OCI-LY7 (cell line): ENCODE results near the gene XRCC4. TPM values are rescaled to one million over a fixed set of nuclear protein-coding genes. Genes with fewer than 3 reads are reported as not detected.

ENCODE experiments used
- BruUV-seq: library from RNA; stranded (reverse); fragments of 400-500 nt; replicated peaks from 2 replicates; lab custom pipeline; 2021; lab: Mats Ljungman, UMichigan
- CTCF ChIA-PET: fragments of 300-600 bp; sonication (Branson Sonifier 250); formaldehyde crosslinking; loops from one replicate; lab custom pipeline; 2022; ENCODE audit warnings: antibody characterized with exemption; ENCODE audit not compliant: unreplicated experiment; lab: Charles Lee
- POLR2A ChIA-PET: fragments of 300-600 bp; sonication (Branson Sonifier 250); formaldehyde crosslinking; loops from one replicate; lab custom pipeline; 2022; ENCODE audit warnings: antibody characterized with exemption; lab: Charles Lee
- DNase-seq: peaks from one replicate; pipeline ENCODE4 v3.0.0-alpha.2; 2015; ENCODE audit warnings: low spot score
- H2AFZ ChIP-seq: fragments of 200-600 bp; sonication (generic), shearing (Covaris generic); 2 replicates; pipeline ENCODE4 v1.6.1; 2014; ENCODE audit warnings: mild to moderate bottlenecking, antibody characterized with exemption, low read length, moderate library complexity
- H3K27ac ChIP-seq: fragments of 200-600 bp; sonication (generic); 2 replicates; pipeline ENCODE4 v1.5.1; 2014; ENCODE audit warnings: mixed run types, low read depth, mild to moderate bottlenecking, moderate library complexity, low read length, inconsistent platforms; ENCODE audit not compliant: poor library complexity, severe bottlenecking
- H3K36me3 ChIP-seq: fragments of 200-600 bp; sonication (generic); 2 replicates; pipeline ENCODE4 v1.6.1; 2014; ENCODE audit warnings: mild to moderate bottlenecking, antibody characterized with exemption, low read length, moderate library complexity, mixed read lengths; ENCODE audit not compliant: insufficient read depth
- H3K4me1 ChIP-seq: fragments of 200-600 bp; sonication (generic); 2 replicates; pipeline ENCODE4 v1.5.1; 2014; ENCODE audit warnings: mild to moderate bottlenecking, low read length; ENCODE audit not compliant: insufficient read depth, poor library complexity, severe bottlenecking
- H3K4me2 ChIP-seq: fragments of 200-600 bp; sonication (generic); 2 replicates; pipeline ENCODE4 v1.6.1; 2014; ENCODE audit warnings: mild to moderate bottlenecking, low read length
- H3K4me3 ChIP-seq: fragments of 200-600 bp; sonication (generic); 2 replicates; pipeline ENCODE4 v1.5.1; 2014; ENCODE audit warnings: mild to moderate bottlenecking, low read depth, low read length; ENCODE audit not compliant: poor library complexity, severe bottlenecking
- H3K79me2 ChIP-seq: fragments of 200-600 bp; sonication (generic); 2 replicates; pipeline ENCODE4 v1.6.1; 2016; ENCODE audit warnings: low read depth, mild to moderate bottlenecking, low read length, moderate library complexity, mixed read lengths; ENCODE audit not compliant: insufficient read depth
- H3K9me2 ChIP-seq: fragments of 200-600 bp; sonication (generic); 2 replicates; pipeline ENCODE4 v1.6.1; 2016; ENCODE audit warnings: mild to moderate bottlenecking, low read length, mixed read lengths; ENCODE audit not compliant: insufficient read depth
- H3K9me3 ChIP-seq: fragments of 200-600 bp; sonication (generic); 2 replicates; pipeline ENCODE4 v1.6.1; 2014; ENCODE audit warnings: mild to moderate bottlenecking, mixed run types, low read length, mixed read lengths
- H4K20me1 ChIP-seq: fragments of 200-600 bp; sonication (generic); 2 replicates; pipeline ENCODE4 v1.6.1; 2014; ENCODE audit warnings: mild to moderate bottlenecking, antibody characterized with exemption, low read length, moderate library complexity, mixed read lengths; ENCODE audit not compliant: insufficient read depth
- EZH2phosphoT487 ChIP-seq: fragments of 200-600 bp; sonication (generic); IDR thresholded peaks from 2 replicates; pipeline ENCODE4 v1.6.1; 2018; ENCODE audit warnings: low read depth, borderline replicate concordance, mild to moderate bottlenecking, mixed run types, antibody characterized with exemption, low read length, moderate library complexity, mixed read lengths
- intact Hi-C: fragments of 100-400 bp; cut with micrococcal nuclease; formaldehyde crosslinking; loops from one replicate; pipeline ENCODE4 v1.10.0; 2022; ENCODE audit not compliant: unreplicated experiment
- total RNA-seq, 2 experiments: library from RNA; depleted of rRNA in 1 of 2; stranded (reverse); fragments of >200 nt in 1 of 2; shearing (Covaris generic) in 1 of 2; gene quantifications; 2 replicates each; pipeline ENCODE4 v1.2.3, GENCODE V29; 2014 to 2022
- TF ChIP-seq, protein P1 (sequence below): fragments of 200-600 bp; sonication (generic); conservative IDR thresholded peaks from 2 replicates; pipeline ENCODE4 v1.5.1; 2014; ENCODE audit warnings: mild to moderate bottlenecking, antibody characterized with exemption, low read length, moderate library complexity, mixed read lengths

Gene XRCC4
- total RNA-seq, 2 experiments from 2014 or later, result 14.5 to 23.3 TPM

DNA sequence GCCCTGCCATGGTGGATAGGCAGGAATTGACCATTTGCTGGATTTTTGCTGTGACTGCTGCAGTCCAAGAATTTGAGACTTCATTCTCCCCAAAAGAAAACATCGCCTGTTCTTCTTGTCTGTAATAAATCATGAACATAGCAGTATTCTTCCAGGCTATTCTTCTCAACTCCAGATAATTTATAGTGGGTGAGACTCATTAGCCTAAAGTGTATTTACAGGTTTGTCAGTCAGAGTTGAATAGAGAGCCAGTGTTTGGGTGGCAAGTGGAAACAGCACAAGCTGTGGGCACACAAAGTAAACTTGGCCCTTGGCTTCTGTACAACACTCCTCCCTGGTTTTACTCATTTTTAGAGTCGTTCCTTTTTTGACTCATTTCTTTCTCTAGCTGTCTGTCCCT lies 266.0 kb downstream of the XRCC4 start:
- Histone ChIP-seq H3K9me2 (no peaks in the 10 kb centered on the region; the same call in 1 of the 2 replicates), H3K36me3 (no peaks in the 10 kb centered on the region), H3K27ac (no peak overlapping the region), H3K79me2 (no peaks in the 10 kb centered on the region), H2AFZ (no peak overlapping the region), H4K20me1 (no peaks in the 10 kb centered on the region), H3K4me1 (no peaks in the 10 kb centered on the region), H3K9me3 (no peaks in the 10 kb centered on the region), H3K4me2 (no peak overlapping the region), H3K4me3 (no peak overlapping the region)
- ChIA-PET POLR2A (no interaction called here), CTCF (interaction anchor here (0.6 kb wide), 1 partner anchor 53 kb away, joined by 5 read pairs; no protein-coding TSS in a partner anchor)
- no peak for DNase-seq
- TF ChIP-seq, protein P1, sequence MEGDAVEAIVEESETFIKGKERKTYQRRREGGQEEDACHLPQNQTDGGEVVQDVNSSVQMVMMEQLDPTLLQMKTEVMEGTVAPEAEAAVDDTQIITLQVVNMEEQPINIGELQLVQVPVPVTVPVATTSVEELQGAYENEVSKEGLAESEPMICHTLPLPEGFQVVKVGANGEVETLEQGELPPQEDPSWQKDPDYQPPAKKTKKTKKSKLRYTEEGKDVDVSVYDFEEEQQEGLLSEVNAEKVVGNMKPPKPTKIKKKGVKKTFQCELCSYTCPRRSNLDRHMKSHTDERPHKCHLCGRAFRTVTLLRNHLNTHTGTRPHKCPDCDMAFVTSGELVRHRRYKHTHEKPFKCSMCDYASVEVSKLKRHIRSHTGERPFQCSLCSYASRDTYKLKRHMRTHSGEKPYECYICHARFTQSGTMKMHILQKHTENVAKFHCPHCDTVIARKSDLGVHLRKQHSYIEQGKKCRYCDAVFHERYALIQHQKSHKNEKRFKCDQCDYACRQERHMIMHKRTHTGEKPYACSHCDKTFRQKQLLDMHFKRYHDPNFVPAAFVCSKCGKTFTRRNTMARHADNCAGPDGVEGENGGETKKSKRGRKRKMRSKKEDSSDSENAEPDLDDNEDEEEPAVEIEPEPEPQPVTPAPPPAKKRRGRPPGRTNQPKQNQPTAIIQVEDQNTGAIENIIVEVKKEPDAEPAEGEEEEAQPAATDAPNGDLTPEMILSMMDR, result no peak
- TF ChIP-seq EZH2phosphoT487, result no peak
- intact Hi-C loops, result no loop called here
- BruUV-seq, result no TSS peak

DNA sequence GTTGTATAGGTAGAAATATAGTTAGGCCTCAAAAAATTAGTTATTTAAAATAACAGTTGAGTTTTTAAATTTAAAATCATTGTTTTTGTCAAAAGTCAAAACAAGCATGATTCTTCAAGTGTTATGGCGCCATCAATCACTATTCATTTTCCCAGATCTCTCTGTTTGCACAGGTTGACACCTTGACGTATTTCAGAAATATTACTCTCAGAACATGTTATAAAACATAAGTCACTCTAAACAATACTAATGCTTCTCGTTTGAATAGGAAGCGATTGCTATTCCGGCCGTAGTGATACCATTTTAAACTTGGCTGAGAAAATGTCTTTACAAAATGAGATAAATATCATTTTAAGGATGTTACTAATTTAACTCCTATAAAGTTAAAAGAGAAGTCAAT lies 268.1 kb downstream of the XRCC4 start:
- no TSS peak for BruUV-seq
- Histone ChIP-seq H3K4me2 (no peak overlapping the region), H3K9me2 (no peaks in the 10 kb centered on the region; the same call in 1 of the 2 replicates), H3K4me3 (no peak overlapping the region), H3K36me3 (no peaks in the 10 kb centered on the region), H4K20me1 (no peaks in the 10 kb centered on the region), H2AFZ (no peak overlapping the region), H3K9me3 (no peaks in the 10 kb centered on the region), H3K4me1 (no peaks in the 10 kb centered on the region), H3K27ac (no peak overlapping the region), H3K79me2 (no peaks in the 10 kb centered on the region)
- DNase-seq, result no peak
- intact Hi-C loops, result no loop called here
- CTCF ChIA-PET, result no interaction called here
- POLR2A ChIA-PET, result interaction anchor here (0.8 kb wide), 1 partner anchor 1431 kb away, joined by 3 read pairs; no protein-coding TSS in a partner anchor
- TF ChIP-seq EZH2phosphoT487, result no peak
- TF ChIP-seq, protein P1, result no peak

DNA sequence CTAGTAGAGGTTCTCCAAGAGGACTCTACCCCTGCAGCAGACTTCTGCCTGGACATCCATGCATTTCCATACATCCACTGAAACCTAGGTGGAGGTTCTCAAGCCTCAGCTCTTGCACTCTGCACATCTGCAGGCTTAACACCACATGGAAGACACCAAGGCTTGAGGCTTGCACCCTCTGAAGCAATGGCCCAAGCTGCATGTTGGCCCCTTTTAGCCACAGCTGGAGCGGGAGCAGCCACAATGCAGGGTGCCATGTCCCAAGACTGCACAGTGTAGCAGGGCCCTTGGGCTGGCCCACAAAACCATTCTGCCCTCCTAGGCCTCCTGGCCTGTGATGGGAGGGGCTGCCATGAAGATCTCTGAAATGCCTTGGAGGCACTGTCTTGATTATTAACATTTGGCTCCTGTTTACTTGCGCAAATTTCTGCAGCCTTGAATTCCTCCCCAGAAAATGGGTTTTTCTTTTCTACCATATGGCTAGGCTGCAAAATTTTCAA lies 271.0 kb downstream of the XRCC4 start:
- no peaks in the 10 kb centered on the region for H3K9me3 ChIP-seq
- no TSS peak for BruUV-seq
- intact Hi-C loops, result no loop called here
- no peaks in the 10 kb centered on the region for H3K79me2 ChIP-seq
- TF ChIP-seq, protein P1, result no peak
- no peak for TF ChIP-seq EZH2phosphoT487
- CTCF ChIA-PET, result no interaction called here
- no peak for DNase-seq
- H3K36me3 ChIP-seq, result no peaks in the 10 kb centered on the region
- no peak overlapping the region for H2AFZ ChIP-seq
- no peak overlapping the region for H3K4me2 ChIP-seq
- POLR2A ChIA-PET, result no interaction called here
- no peaks in the 10 kb centered on the region for H4K20me1 ChIP-seq
- H3K4me3 ChIP-seq, result no peak overlapping the region
- H3K4me1 ChIP-seq, result no peaks in the 10 kb centered on the region
- H3K27ac ChIP-seq, result no peak overlapping the region
- no peaks in the 10 kb centered on the region; the same call in 1 of the 2 replicates for H3K9me2 ChIP-seq
